Measurements from ENCODE around the gene HOXA7.

Gene HOXA7

DNA sequence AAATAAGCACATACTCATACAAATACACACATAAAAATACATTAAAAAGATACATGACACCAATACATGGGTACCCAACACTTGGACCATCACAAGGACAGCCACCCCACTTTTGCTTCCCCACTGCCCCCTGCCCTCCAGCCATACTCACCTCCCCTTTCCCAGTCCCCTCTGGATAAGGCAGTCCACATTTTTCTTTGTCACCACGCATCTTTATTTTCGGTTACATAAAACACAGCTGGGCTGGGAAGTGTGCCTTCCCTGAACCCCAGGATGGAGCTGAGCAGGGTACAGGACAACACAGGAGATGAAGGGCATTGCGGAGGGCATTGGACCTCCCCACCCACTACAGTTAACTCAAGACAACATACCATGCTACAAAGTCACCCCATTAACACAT is 2.9 kb downstream of the HOXA7 start:
- TF ChIP-seq, protein P1, sequence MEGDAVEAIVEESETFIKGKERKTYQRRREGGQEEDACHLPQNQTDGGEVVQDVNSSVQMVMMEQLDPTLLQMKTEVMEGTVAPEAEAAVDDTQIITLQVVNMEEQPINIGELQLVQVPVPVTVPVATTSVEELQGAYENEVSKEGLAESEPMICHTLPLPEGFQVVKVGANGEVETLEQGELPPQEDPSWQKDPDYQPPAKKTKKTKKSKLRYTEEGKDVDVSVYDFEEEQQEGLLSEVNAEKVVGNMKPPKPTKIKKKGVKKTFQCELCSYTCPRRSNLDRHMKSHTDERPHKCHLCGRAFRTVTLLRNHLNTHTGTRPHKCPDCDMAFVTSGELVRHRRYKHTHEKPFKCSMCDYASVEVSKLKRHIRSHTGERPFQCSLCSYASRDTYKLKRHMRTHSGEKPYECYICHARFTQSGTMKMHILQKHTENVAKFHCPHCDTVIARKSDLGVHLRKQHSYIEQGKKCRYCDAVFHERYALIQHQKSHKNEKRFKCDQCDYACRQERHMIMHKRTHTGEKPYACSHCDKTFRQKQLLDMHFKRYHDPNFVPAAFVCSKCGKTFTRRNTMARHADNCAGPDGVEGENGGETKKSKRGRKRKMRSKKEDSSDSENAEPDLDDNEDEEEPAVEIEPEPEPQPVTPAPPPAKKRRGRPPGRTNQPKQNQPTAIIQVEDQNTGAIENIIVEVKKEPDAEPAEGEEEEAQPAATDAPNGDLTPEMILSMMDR (IDR thresholded peaks at IDR 0.05; ENCODE audit: low read depth, low read length) = no peak
- H3K4me3 ChIP-seq (ENCODE audit: low read depth, low read length) = no peak overlapping the region

DNA sequence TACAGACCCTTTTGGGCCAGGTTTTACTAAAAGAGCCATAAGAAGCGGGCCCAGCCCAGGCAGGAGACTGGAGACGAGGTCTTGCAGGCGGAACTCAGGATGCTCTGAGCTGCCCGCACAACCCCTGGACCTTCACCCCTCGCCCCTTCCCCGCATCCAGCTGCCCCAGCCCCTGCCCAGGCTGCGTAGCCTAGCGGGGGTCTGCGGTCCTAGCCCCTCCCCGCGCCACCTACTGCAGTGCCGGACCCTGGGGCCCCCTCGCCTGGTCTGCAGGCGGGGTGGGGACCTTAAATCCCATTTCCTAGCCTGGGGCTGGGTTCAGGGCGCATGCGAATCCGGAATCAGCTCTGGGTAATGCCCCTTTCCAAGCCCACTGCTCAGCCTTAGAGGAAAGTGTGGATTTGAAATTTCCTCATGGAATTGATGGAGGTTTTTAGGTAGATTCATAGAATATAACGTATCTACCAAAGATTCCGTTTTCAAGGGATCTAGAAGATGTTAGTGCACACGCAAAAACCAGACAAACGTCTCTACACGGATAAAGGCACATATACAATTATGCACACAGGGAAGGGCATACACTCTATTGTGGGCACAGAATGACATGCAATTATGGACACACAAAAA is 3.5 kb downstream of the HOXA7 start:
- no peak overlapping the region for H3K4me3 ChIP-seq (ENCODE audit: low read depth, low read length)

GRCh38 chr7:27151931-27152815 is 4.3 kb downstream of the HOXA7 start, which contains the start of gene HOXA3:
Gene HOXA3 (minus strand): TSS chr7:27152583. CDS start chr7:27110640, 41,943 bp downstream.
- TF ChIP-seq, protein P1 (IDR thresholded peaks at IDR 0.05; ENCODE audit: low read depth, low read length) = no peak
- peak within 1 kb of the TSS; percentile 54 for H3K4me3 ChIP-seq (ENCODE audit: low read depth, low read length)

More for the DNA sequence above, 3.5 kb downstream of the HOXA7 start:
- TF ChIP-seq, protein P1 (IDR thresholded peaks at IDR 0.05; ENCODE audit: low read depth, low read length) = no peak

GRCh38 chr7:27151341-27151930 is 5.0 kb downstream of the HOXA7 start:
- H3K4me3 ChIP-seq (ENCODE audit: low read depth, low read length) = peak overlapping the region; percentile 54
- TF ChIP-seq, protein P1 (IDR thresholded peaks at IDR 0.05; ENCODE audit: low read depth, low read length) = no peak

- TF ChIP-seq, protein P1 (IDR thresholded peaks at IDR 0.05; ENCODE audit: low read depth, low read length) = peak; percentile 67
- peak overlapping the region; percentile 54 for H3K4me3 ChIP-seq (ENCODE audit: low read depth, low read length)
Observed at GRCh38 chr7:27150568-27151340, 5.7 kb downstream of the HOXA7 start.

DNA sequence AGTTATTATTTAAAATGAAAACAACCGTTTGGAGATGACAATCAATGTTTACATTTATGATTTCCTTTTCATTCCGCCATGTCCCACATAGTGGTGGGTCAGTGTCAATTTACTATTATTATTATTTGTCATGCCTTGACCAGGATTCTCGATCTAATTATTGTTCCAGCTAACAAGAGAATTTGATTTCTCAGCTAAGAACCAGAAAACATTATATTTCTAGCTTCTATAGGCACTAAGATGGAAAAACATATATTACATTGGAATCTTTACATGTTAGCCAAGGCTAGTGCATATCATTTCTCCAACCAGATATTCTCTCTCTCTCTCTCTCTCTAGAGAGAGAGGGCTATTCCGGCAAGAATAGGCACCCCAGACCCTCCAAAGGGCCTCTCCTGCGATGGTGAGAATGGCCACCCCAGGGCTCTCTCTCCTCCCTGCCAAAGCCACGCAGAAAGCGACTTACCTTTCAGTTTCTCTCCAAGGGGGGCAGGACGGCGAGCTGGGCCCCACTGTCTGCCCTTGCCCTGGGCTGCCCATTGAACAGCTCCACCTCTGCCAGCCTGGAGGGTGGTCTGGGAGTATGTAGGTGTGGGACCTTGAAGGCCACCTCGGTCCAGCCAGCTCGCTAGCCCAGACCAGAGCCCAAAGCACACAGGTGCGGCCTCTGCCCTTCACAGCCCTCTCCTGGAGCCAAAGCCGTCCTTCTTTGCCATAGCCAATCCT is 6.5 kb downstream of the HOXA7 start:
- H3K4me3 ChIP-seq (ENCODE audit: low read depth, low read length) = no peak overlapping the region

More for the DNA sequence above, 6.5 kb downstream of the HOXA7 start:
- TF ChIP-seq, protein P1 (IDR thresholded peaks at IDR 0.05; ENCODE audit: low read depth, low read length) = no peak

All from WI38 (cell line).